Measurements from ENCODE around the gene RNF225.

The RNF225 gene

DNA sequence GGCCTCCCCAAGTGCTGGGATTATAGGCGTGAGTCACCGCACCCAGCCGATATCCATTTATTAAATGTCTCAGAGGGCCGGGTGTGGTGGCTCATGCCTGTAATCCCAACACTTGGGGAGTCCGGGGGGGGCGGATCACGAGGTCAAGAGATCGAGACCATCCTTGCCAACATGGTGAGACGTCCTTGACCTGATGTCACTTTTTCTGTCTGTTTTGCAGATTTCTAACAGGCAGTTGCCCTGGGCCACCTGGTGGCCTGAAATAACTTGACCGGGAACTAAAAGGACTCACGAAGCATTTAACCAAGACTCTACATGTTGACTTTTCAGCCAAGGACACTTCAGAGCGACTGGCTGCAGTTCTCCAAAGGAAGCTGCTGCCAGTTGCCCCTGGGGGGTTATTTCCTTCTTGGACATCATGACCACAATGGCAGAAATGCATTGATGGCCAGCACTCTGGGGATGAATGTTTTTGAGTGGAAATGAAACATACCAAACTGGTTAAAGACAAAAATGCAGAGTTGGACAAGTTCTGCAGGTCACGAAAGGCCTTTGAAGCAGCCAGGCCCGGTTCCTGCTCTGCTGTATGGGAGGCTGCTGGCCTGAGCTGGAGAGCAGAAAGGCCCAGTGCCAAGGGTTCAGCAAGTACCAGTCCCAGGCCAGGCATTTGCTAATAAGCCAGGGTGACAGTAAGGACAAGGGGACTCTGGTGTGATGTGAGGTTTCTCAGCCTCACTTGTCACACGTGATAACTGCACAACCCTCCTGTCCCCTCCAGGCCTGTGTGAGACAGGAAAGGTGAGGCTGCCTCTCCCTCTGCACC lies 22.9 kb upstream of the RNF225 start:
- TF ChIP-seq TAF1 (IDR thresholded peaks at IDR 0.05; ENCODE audit: borderline replicate concordance, insufficient read depth, low read length): no peak
- TF ChIP-seq SIN3A (IDR thresholded peaks at IDR 0.05; ENCODE audit: borderline replicate concordance, insufficient read depth, low read length): no peak

DNA sequence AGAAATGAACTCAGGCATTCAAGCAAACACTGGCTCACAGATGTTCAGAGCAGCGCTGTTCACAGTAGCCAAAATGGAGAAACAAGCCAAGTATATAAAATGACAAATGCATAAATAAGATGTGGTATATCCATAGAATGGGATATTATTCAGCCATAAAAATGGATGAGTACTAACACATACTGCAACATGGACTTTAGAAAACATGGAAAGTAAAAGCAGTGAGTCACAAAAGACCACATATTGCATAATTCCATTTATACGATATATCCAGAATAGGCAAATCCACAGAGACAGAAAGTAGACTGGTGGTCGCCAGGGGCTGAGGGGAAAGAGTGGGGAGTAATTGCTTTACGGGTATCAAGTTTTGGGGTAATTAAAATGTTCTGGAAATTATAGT lies 21.3 kb upstream of the RNF225 start:
- TF ChIP-seq, protein P1, sequence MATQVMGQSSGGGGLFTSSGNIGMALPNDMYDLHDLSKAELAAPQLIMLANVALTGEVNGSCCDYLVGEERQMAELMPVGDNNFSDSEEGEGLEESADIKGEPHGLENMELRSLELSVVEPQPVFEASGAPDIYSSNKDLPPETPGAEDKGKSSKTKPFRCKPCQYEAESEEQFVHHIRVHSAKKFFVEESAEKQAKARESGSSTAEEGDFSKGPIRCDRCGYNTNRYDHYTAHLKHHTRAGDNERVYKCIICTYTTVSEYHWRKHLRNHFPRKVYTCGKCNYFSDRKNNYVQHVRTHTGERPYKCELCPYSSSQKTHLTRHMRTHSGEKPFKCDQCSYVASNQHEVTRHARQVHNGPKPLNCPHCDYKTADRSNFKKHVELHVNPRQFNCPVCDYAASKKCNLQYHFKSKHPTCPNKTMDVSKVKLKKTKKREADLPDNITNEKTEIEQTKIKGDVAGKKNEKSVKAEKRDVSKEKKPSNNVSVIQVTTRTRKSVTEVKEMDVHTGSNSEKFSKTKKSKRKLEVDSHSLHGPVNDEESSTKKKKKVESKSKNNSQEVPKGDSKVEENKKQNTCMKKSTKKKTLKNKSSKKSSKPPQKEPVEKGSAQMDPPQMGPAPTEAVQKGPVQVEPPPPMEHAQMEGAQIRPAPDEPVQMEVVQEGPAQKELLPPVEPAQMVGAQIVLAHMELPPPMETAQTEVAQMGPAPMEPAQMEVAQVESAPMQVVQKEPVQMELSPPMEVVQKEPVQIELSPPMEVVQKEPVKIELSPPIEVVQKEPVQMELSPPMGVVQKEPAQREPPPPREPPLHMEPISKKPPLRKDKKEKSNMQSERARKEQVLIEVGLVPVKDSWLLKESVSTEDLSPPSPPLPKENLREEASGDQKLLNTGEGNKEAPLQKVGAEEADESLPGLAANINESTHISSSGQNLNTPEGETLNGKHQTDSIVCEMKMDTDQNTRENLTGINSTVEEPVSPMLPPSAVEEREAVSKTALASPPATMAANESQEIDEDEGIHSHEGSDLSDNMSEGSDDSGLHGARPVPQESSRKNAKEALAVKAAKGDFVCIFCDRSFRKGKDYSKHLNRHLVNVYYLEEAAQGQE (IDR thresholded peaks at IDR 0.05; ENCODE audit: insufficient read depth in 1 of 2, low read depth in 2 of 2, low read length in 2 of 2): no peak
- TF ChIP-seq SIN3A (IDR thresholded peaks at IDR 0.05; ENCODE audit: borderline replicate concordance, insufficient read depth, low read length): no peak
- TF ChIP-seq POLR2AphosphoS5 (IDR thresholded peaks at IDR 0.05; ENCODE audit: low read depth, low read length): no peak
- no peak for TF ChIP-seq TAF1 (IDR thresholded peaks at IDR 0.05; ENCODE audit: borderline replicate concordance, insufficient read depth, low read length)
- no peak for TF ChIP-seq FOXP2 (optimal IDR thresholded peaks at IDR 0.05; ENCODE audit: borderline replicate concordance, extremely low read depth, extremely low read length, insufficient read depth)

DNA sequence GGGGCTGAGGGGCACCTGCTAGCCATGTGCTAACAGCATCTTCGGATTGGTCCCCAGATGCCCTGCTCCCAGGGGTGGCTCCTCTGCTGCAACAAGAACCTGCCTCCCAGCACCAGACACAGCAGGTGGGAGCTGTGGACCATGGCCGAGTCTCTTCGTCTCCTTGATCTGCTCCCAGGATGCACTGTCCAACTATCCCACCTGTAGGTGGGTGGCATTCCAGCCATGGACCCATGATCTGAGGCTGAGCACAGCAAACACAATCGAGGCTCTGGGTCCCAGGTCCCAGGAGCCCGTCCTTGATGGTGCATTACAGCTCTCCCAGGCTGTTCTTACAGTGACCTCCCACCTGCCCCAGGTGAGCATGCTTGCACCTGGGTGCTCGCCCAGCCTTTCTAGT lies 16.2 kb upstream of the RNF225 start:
- TF ChIP-seq POLR2AphosphoS5 (IDR thresholded peaks at IDR 0.05; ENCODE audit: low read depth, low read length): no peak
- TF ChIP-seq, protein P1 (IDR thresholded peaks at IDR 0.05; ENCODE audit: insufficient read depth in 1 of 2, low read depth in 2 of 2, low read length in 2 of 2): no peak
- no peak for TF ChIP-seq TAF1 (IDR thresholded peaks at IDR 0.05; ENCODE audit: borderline replicate concordance, insufficient read depth, low read length)

DNA sequence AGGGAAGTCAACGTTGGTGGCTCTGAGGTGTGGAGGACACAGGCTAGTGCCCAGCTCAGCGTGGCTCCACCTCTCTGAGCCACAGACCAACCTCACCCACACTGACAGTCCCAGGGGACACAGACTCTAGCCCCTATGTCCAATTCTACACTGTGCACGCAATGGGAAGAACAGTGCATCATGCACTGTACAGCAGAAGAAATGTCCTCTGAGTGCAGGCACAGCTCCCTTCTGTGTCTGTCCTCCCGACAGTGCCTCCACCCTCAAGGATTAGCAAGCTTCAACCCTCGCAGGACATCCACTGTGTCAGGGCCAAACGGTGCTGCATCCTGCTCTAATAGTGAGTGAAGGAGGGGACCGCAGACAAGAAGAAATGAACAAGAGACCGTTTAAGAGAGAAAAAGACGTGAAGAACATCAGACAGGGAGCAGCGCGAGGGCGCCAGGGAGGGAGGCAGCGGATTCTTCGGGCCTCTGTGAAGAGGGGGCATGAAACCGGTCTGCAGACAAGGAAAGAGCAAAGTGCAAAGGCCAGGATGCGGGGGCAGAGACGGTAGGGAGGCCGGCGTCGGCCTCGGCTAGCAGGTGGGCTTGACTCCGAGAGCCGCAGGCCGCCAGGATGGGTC lies 15.3 kb upstream of the RNF225 start:
- no peak for TF ChIP-seq SIN3A (IDR thresholded peaks at IDR 0.05; ENCODE audit: borderline replicate concordance, insufficient read depth, low read length)
- no peak for TF ChIP-seq FOXP2 (optimal IDR thresholded peaks at IDR 0.05; ENCODE audit: borderline replicate concordance, extremely low read depth, extremely low read length, insufficient read depth)
- TF ChIP-seq TAF1 (IDR thresholded peaks at IDR 0.05; ENCODE audit: borderline replicate concordance, insufficient read depth, low read length): no peak

DNA sequence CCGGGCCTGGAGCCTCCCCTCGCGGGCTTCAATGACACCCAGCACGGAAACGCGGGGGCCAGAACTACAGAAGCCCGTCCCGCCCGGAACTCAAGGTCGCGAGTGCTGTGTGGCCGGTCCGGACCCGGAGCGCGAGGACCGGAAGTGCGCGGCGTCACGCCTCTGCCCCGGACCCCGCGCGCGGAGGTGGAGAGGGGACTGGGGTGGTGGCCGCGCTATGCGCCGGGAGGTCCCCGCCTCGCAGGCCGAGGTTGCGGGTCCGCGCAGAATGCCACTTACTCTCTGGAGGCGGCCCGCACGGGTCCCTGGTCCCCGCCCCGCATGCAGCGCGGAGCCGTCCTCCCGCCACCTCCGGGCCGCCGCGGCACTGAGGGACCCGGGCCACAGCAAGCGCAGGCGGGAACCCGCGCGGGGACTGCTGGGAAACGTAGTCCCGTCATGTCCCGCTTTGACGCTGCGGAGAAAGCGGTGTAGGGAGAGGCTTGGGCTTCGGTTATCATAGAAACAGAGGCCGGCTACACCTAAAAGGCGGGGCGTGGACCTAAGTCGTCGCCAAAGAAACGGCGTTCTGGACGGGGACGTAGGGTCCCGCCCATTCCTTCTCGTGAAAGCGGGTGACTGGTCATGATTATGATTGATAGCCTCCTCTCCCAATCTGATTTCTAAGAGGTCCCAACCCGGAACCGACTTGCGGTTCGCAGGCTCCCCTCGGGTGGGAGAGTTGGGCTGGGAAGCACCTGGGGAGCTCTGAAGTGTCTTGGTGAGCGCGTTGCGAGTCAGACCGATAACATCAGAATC lies 14.6 kb upstream of the RNF225 start, which contains the start of gene ZNF837:
ZNF837 (minus strand) TSS at position 369 of the 798 bp plus-strand sequence. CDS start 11,698 bp downstream, outside the sequence.
- TF ChIP-seq SIN3A (IDR thresholded peaks at IDR 0.05; ENCODE audit: borderline replicate concordance, insufficient read depth, low read length): peak; percentile 65; the same call in 1 of the 2 replicates
- TF ChIP-seq POLR2AphosphoS5 (IDR thresholded peaks at IDR 0.05; ENCODE audit: low read depth, low read length): peak; percentile 93
- peak; percentile 93 for TF ChIP-seq TAF1 (IDR thresholded peaks at IDR 0.05; ENCODE audit: borderline replicate concordance, insufficient read depth, low read length)
- TF ChIP-seq, protein P1 (IDR thresholded peaks at IDR 0.05; ENCODE audit: insufficient read depth in 1 of 2, low read depth in 2 of 2, low read length in 2 of 2): peak in 1 of 2 experiments; percentile 24; a peak in 1 of 4 replicates
- TF ChIP-seq FOXP2 (optimal IDR thresholded peaks at IDR 0.05; ENCODE audit: borderline replicate concordance, extremely low read depth, extremely low read length, insufficient read depth): peak; percentile 91

Data from PFSK-1 (cell line).